KMS-11 (cell line): Measurements from ENCODE around the gene LRBA.

ENCODE experiments used
- H2AFZ ChIP-seq: fragments of 200-600 bp; sonication (generic); 2 replicates; pipeline ENCODE4 v1.6.1; 2016; ENCODE audit warnings: antibody characterized with exemption, mixed run types, low read depth
- H3K27ac ChIP-seq: fragments of 200-600 bp; sonication (generic); 2 replicates; pipeline ENCODE4 v1.6.1; 2016; ENCODE audit warnings: mild to moderate bottlenecking, mixed run types
- H3K27me3 ChIP-seq: fragments of 200-600 bp; sonication (generic); 2 replicates; pipeline ENCODE4 v1.6.1; 2017; ENCODE audit warnings: mild to moderate bottlenecking, low read depth, mixed run types, moderate library complexity; ENCODE audit not compliant: insufficient read depth
- H3K36me3 ChIP-seq: fragments of 200-600 bp; sonication (generic); 2 replicates; pipeline ENCODE4 v1.6.1; 2017; ENCODE audit warnings: mild to moderate bottlenecking, mixed run types; ENCODE audit not compliant: insufficient read depth
- H3K4me1 ChIP-seq: fragments of 200-600 bp; sonication (generic); 2 replicates; pipeline ENCODE4 v1.6.1; 2016; ENCODE audit warnings: mild to moderate bottlenecking, low read depth, mixed run types; ENCODE audit not compliant: poor library complexity, severe bottlenecking
- H3K4me2 ChIP-seq: fragments of 200-600 bp; sonication (generic); 2 replicates; pipeline ENCODE4 v1.7.0; 2016; ENCODE audit warnings: mild to moderate bottlenecking, mixed run types
- H3K4me3 ChIP-seq: fragments of 200-600 bp; sonication (generic); IDR thresholded peaks from 2 replicates; pipeline ENCODE4 v1.6.1; 2017; ENCODE audit warnings: low read depth, low read length, mixed read lengths; ENCODE audit not compliant: insufficient read depth
- H3K79me2 ChIP-seq: fragments of 200-600 bp; sonication (generic); 2 replicates; pipeline ENCODE4 v1.6.1; 2016; ENCODE audit warnings: low read depth, mixed run types; ENCODE audit not compliant: insufficient read depth
- H3K9ac ChIP-seq: fragments of 200-600 bp; sonication (generic); 2 replicates; pipeline ENCODE4 v1.6.1; 2016; ENCODE audit warnings: mild to moderate bottlenecking, mixed run types
- H4K20me1 ChIP-seq: fragments of 200-600 bp; sonication (generic); 2 replicates; pipeline ENCODE4 v1.6.1; 2016; ENCODE audit warnings: mild to moderate bottlenecking, mixed run types; ENCODE audit not compliant: insufficient read depth
- CTCF ChIP-seq: fragments of 200-600 bp; sonication (generic); conservative IDR thresholded peaks from 2 replicates; pipeline ENCODE4 v1.6.1; 2017; ENCODE audit warnings: low read depth, mild to moderate bottlenecking, antibody characterized with exemption, low read length, moderate library complexity, mixed read lengths

The LRBA gene

DNA sequence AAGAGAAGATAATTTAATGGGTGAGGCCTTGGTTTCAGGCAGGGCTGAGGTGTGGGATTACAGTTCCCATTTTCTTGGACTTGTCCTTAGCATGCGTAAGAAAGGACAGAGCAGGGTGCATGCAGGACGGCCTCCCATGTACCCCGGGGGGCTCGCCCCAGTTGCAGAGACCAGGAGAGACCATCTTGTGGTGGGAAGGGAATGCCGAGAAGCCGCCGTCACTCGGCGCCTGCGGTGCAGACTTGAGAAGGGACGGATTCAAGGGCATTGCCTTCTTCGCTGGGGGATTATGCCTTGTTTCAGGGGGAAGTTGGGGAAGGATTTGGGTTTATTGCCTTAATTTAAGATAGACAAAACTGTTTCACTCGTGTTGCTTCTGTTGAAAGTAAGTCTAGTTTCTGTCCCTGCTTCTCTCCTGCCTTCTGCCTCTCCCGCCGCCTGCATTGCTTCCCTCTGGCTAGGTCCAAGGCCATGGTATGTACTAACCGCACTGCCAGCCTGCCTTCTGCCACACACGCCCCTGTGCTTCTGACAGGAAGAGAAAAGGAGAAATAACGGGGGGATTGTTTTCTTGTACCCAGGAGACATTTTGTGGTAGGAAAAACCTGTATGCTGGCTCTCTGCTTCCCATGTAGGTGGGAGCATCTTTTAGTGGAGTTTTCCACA lies 761.0 kb downstream of the LRBA start:
- no peak for TF ChIP-seq CTCF
- H3K4me2 ChIP-seq, result no peak overlapping the region
- no peaks in the 10 kb centered on the region for H3K4me1 ChIP-seq
- no peak overlapping the region for H3K4me3 ChIP-seq
- no peak overlapping the region for H2AFZ ChIP-seq
- no peaks in the 10 kb centered on the region for H3K79me2 ChIP-seq
- no peaks in the 10 kb centered on the region for H3K36me3 ChIP-seq
- H3K27me3 ChIP-seq, result no peaks in the 10 kb centered on the region
- H4K20me1 ChIP-seq, result no peaks in the 10 kb centered on the region
- no peak overlapping the region for H3K27ac ChIP-seq
- no peak overlapping the region for H3K9ac ChIP-seq

DNA sequence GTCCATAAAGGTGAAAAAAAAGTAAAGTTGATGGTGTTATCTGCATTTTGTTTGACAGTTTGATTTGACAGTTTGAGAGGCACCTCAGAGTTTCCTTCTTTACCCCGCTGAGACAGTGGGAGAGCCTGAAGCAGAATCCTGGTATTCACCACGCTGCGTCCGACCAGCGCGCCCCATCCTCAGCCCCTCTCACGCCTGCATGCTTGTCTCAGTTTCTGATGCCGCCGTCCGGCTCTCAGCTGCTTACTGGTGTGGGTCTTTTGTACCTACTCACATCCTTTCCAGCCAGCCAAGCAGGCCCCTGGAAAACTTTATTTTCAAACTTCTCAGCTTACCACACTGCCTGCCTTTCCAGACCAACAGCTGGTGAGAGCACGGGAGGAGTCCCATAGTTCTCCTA lies 761.7 kb downstream of the LRBA start:
- no peak overlapping the region for H3K27ac ChIP-seq
- H3K36me3 ChIP-seq, result no peaks in the 10 kb centered on the region
- no peak overlapping the region for H3K9ac ChIP-seq
- H2AFZ ChIP-seq, result no peak overlapping the region
- no peak overlapping the region for H3K4me2 ChIP-seq
- no peaks in the 10 kb centered on the region for H4K20me1 ChIP-seq
- no peaks in the 10 kb centered on the region for H3K27me3 ChIP-seq
- H3K4me3 ChIP-seq, result no peak overlapping the region
- H3K4me1 ChIP-seq, result no peaks in the 10 kb centered on the region
- TF ChIP-seq CTCF, result no peak
- no peaks in the 10 kb centered on the region for H3K79me2 ChIP-seq

DNA sequence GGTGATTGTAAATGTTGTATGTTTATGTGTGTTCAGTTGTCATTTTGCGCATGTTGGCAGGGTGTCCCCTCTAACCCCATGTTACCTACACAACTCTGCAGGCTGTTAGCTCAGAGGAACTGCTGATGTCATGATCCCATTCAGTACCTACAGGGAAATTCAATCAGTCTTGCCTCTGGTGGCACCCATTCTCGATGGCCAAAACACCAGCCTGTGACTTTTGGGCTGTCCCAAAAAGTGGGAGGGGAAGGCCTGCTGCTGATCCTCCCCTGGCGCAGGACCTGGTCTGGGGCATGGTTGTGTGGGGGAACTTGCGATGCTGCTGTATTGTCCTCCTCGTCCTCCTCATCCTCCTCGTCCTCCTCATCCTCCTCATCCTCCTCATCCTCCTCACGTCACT lies 762.3 kb downstream of the LRBA start:
- H3K9ac ChIP-seq, result no peak overlapping the region
- no peak for TF ChIP-seq CTCF
- H3K27ac ChIP-seq, result no peak overlapping the region

DNA sequence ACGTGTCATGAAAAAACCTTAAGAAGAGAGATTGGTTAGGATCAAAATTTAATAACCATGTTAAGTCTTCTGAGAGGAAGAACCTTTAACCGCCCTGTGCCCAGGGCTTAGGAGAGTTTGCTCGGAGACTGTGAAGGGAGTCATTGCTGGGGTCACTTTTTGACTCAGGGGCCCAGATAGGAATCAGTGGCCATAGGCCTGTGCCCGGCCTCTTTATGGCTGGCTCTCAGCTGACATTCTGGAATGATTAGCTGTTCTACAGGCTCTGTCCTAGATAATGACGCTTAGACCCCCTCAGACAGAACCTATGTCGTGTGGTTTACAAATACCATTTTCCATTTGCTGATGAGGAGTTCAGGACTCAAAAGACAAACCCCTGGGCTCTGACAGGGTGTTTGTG lies 762.8 kb downstream of the LRBA start:
- Histone ChIP-seq H3K79me2 (no peaks in the 10 kb centered on the region), H3K36me3 (no peaks in the 10 kb centered on the region), H3K4me1 (no peaks in the 10 kb centered on the region), H3K27ac (no peak overlapping the region), H3K27me3 (no peaks in the 10 kb centered on the region), H2AFZ (no peak overlapping the region), H4K20me1 (no peaks in the 10 kb centered on the region), H3K4me2 (no peak overlapping the region), H3K4me3 (no peak overlapping the region), H3K9ac (no peak overlapping the region)
- TF ChIP-seq CTCF, result no peak

More for the DNA sequence above, 762.3 kb downstream of the LRBA start:
- Histone ChIP-seq H3K4me1 (no peaks in the 10 kb centered on the region), H3K27me3 (no peaks in the 10 kb centered on the region), H3K36me3 (no peaks in the 10 kb centered on the region), H3K79me2 (no peaks in the 10 kb centered on the region), H3K4me3 (no peak overlapping the region), H3K4me2 (no peak overlapping the region), H2AFZ (no peak overlapping the region), H4K20me1 (no peaks in the 10 kb centered on the region)
